ENCODE results near the gene EIF3K. TPM values are rescaled to one million over a fixed set of nuclear protein-coding genes. Genes with fewer than 3 reads are reported as not detected.

EIF3K gene
- total RNA-seq, 1 experiment from 2014 or later = 414 TPM

DNA sequence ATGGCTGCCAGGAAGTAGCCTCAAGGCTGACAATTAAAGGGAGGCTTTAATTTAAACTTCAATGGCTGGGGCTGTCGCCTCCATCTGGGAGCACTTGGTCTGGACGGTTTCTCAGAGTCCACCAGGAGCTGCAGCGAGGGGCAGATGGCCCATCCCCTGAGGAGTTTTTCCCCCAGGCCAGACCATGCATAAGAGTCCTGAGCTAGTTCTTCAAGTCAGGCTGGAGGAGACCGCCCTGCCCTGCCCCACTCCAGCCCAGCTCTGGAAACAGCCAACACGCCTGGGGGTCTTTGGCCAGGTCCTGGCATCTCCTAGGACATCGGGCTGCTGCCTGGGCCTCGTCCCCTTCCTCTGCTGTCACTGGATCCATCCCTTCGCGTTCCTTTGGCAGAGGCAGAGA lies 23.2 kb downstream of the EIF3K start:
- ChIA-PET CTCF (no interaction called here), POLR2A (ENCODE audit: unreplicated experiment) (no interaction called here)
- no peaks in the 10 kb centered on the region for H3F3A ChIP-seq (ENCODE audit: low read length, unreplicated experiment)
- TF ChIP-seq EZH2phosphoT487 (IDR thresholded peaks at IDR 0.05; ENCODE audit: borderline replicate concordance, low read length) = no peak
- TF ChIP-seq, protein P1, sequence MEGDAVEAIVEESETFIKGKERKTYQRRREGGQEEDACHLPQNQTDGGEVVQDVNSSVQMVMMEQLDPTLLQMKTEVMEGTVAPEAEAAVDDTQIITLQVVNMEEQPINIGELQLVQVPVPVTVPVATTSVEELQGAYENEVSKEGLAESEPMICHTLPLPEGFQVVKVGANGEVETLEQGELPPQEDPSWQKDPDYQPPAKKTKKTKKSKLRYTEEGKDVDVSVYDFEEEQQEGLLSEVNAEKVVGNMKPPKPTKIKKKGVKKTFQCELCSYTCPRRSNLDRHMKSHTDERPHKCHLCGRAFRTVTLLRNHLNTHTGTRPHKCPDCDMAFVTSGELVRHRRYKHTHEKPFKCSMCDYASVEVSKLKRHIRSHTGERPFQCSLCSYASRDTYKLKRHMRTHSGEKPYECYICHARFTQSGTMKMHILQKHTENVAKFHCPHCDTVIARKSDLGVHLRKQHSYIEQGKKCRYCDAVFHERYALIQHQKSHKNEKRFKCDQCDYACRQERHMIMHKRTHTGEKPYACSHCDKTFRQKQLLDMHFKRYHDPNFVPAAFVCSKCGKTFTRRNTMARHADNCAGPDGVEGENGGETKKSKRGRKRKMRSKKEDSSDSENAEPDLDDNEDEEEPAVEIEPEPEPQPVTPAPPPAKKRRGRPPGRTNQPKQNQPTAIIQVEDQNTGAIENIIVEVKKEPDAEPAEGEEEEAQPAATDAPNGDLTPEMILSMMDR (conservative IDR thresholded peaks at IDR 0.05; ENCODE audit: low read depth, low read length) = no peak
- no peak for TF ChIP-seq EZH2 (IDR thresholded peaks at IDR 0.05; ENCODE audit: low read length, unreplicated experiment)
- DNase-seq = no peak
- no TSS peak for BruUV-seq (replicated peaks)
- H3K4me2 ChIP-seq (ENCODE audit: low read length) = no peak overlapping the region
- H3K9ac ChIP-seq (ENCODE audit: low read length) = no peak overlapping the region
- H3K27ac ChIP-seq (ENCODE audit: low read length) = no peak overlapping the region
- no peaks in the 10 kb centered on the region for H3K79me2 ChIP-seq (ENCODE audit: low read length)
- H3K9me3 ChIP-seq (ENCODE audit: low read length) = no peaks in the 10 kb centered on the region
- no peak overlapping the region for H3K4me3 ChIP-seq (ENCODE audit: low read length)
- peaks cover 17% of the 10 kb centered on the region for H3K4me1 ChIP-seq (ENCODE audit: insufficient read depth, low read length)
- no peak overlapping the region for H2AFZ ChIP-seq (ENCODE audit: low read length)
- intact Hi-C loops (cut with micrococcal nuclease) = no loop called here
- H3K9me2 ChIP-seq (replicated peaks; ENCODE audit: low read length) = no peaks in the 10 kb centered on the region
- ATAC-seq = no peak
- H3K36me3 ChIP-seq (ENCODE audit: low read depth, low read length) = no peaks in the 10 kb centered on the region
- no peaks in the 10 kb centered on the region for H3K27me3 ChIP-seq (ENCODE audit: low read length)
- H4K20me1 ChIP-seq (ENCODE audit: low read length) = no peaks in the 10 kb centered on the region

DNA sequence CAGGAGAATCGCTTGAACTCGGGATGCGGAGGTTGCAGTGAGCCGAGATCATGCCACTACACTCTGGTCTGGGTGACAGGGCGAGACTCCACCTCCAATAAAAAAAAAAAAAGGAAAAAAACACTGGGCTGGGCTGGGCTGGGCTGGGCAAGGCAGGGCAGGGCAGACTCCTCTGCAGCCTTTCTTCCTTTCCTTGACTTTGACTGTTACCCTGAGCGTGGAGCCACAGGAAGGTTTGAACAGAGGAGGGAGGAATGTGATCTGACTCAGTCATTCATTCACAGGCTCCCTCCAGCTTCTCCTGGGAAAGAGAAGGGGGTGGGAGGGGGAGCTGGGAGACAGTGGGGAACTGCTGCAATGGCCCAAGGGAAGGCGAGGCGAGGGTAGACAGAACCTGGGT lies 25.7 kb downstream of the EIF3K start:
- Histone ChIP-seq H4K20me1 (ENCODE audit: low read length) (peaks cover 20% of the 10 kb centered on the region), H3K4me3 (ENCODE audit: low read length) (no peak overlapping the region), H3K4me2 (ENCODE audit: low read length) (no peak overlapping the region), H3F3A (ENCODE audit: low read length, unreplicated experiment) (no peaks in the 10 kb centered on the region), H3K4me1 (ENCODE audit: insufficient read depth, low read length) (peaks cover 8% of the 10 kb centered on the region; the same call in 1 of the 2 replicates), H3K9me2 (replicated peaks; ENCODE audit: low read length) (no peaks in the 10 kb centered on the region), H3K9ac (ENCODE audit: low read length) (no peak overlapping the region), H3K36me3 (ENCODE audit: low read depth, low read length) (peaks cover 10% of the 10 kb centered on the region; the same call in 1 of the 2 replicates), H3K79me2 (ENCODE audit: low read length) (peaks cover 23% of the 10 kb centered on the region), H3K9me3 (ENCODE audit: low read length) (no peaks in the 10 kb centered on the region), H2AFZ (ENCODE audit: low read length) (no peak overlapping the region), H3K27ac (ENCODE audit: low read length) (no peak overlapping the region), H3K27me3 (ENCODE audit: low read length) (no peaks in the 10 kb centered on the region)
- ChIA-PET POLR2A (ENCODE audit: unreplicated experiment) (no interaction called here), CTCF (interaction anchor here (0.6 kb wide), 1 partner anchor 89 kb away, joined by 3 read pairs; no protein-coding TSS in a partner anchor)
- peak; percentile 16 for ATAC-seq
- TF ChIP-seq EZH2phosphoT487 (IDR thresholded peaks at IDR 0.05; ENCODE audit: borderline replicate concordance, low read length) (no peak), EZH2 (IDR thresholded peaks at IDR 0.05; ENCODE audit: low read length, unreplicated experiment) (no peak)
- TF ChIP-seq, protein P1 (conservative IDR thresholded peaks at IDR 0.05; ENCODE audit: low read depth, low read length) = no peak
- DNase-seq = peak; percentile 52
- BruUV-seq (replicated peaks) = no TSS peak
- intact Hi-C loops (cut with micrococcal nuclease) = loop anchor here (5.0 kb wide), 1 partner anchor 38 kb away; no protein-coding TSS in a partner anchor

DNA sequence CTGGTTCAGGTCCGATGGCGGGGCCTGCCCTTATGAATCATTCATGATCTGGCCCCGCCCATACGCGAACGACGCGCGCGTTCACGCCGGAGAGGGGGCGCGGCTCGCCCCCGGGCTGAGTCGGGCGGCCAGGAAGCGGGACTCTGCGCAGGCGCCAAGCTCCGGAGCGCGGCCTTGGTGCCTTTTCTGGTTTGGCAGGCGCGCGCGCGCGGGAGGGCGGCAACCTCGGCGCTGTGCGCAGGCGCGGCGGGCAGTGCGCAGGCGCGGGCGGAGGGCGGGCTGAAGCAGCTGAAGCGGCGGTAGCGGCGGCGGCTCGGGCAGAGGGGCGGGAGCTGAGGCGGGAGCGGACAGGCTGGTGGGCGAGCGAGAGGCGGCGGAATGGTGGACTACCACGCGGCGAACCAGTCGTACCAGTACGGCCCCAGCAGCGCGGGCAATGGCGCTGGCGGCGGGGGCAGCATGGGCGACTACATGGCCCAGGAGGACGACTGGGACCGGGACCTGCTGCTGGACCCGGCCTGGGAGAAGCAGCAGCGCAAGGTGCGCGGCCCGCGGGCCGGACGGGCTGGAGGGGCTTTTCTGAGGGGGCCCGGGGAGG lies 28.5 kb downstream of the EIF3K start, which contains the start of gene ACTN4:
Gene ACTN4, plus strand, starts transcription at position 282 of the 598 bp plus-strand sequence. Its CDS starts 97 bp downstream, at position 379.
- Histone ChIP-seq H3K79me2 (ENCODE audit: low read length) (peaks cover 50% of the 10 kb centered on the region), H4K20me1 (ENCODE audit: low read length) (peaks cover 43% of the 10 kb centered on the region), H3K27me3 (ENCODE audit: low read length) (no peaks in the 10 kb centered on the region), H3K9me2 (replicated peaks; ENCODE audit: low read length) (no peaks in the 10 kb centered on the region), H3K4me2 (ENCODE audit: low read length) (peak within 1 kb of the TSS; percentile 94), H3K9ac (ENCODE audit: low read length) (peak within 1 kb of the TSS; percentile 100), H3F3A (ENCODE audit: low read length, unreplicated experiment) (no peaks in the 10 kb centered on the region), H3K27ac (ENCODE audit: low read length) (peak within 1 kb of the TSS; percentile 81), H3K4me3 (ENCODE audit: low read length) (peak within 1 kb of the TSS; percentile 99), H3K4me1 (ENCODE audit: insufficient read depth, low read length) (peaks cover 20% of the 10 kb centered on the region), H2AFZ (ENCODE audit: low read length) (no peak within 1 kb of the TSS), H3K9me3 (ENCODE audit: low read length) (no peaks in the 10 kb centered on the region), H3K36me3 (ENCODE audit: low read depth, low read length) (peaks cover 10% of the 10 kb centered on the region; the same call in 1 of the 2 replicates)
- no TSS peak for BruUV-seq (replicated peaks)
- POLR2A ChIA-PET (ENCODE audit: unreplicated experiment) = interaction anchor here (0.6 to 1.3 kb wide), 7 partner anchors 9 to 431 kb away, joined by 3 to 13 read pairs (median 3); no protein-coding TSS in a partner anchor
- DNase-seq = peak; percentile 95
- TF ChIP-seq, protein P1 (conservative IDR thresholded peaks at IDR 0.05; ENCODE audit: low read depth, low read length) = no peak
- TF ChIP-seq EZH2 (IDR thresholded peaks at IDR 0.05; ENCODE audit: low read length, unreplicated experiment) = no peak
- TF ChIP-seq EZH2phosphoT487 (IDR thresholded peaks at IDR 0.05; ENCODE audit: borderline replicate concordance, low read length) = no peak
- CTCF ChIA-PET = interaction anchor here (0.7 to 1.5 kb wide), 2 partner anchors 11 to 13 kb away, joined by 3 to 4 read pairs; no protein-coding TSS in a partner anchor
- ATAC-seq = peak; percentile 40
- intact Hi-C loops (cut with micrococcal nuclease) = loop anchor here (5.0 kb wide), 1 partner anchor 35 kb away; no protein-coding TSS in a partner anchor

All from PC-3 (cell line).